ENCODE data around the gene ENPP7. TPM values are rescaled to one million over a fixed set of nuclear protein-coding genes. Genes with fewer than 3 reads are reported as not detected.

Gene ENPP7
- polyA plus RNA-seq, 12 donors = not detected

GRCh38 chr17:79702550-79703236, 28.1 kb upstream of the ENPP7 start:
- no peak for DNase-seq

- no peak for DNase-seq
Observed at GRCh38 chr17:79704691-79705090, 26.1 kb upstream of the ENPP7 start.

DNA sequence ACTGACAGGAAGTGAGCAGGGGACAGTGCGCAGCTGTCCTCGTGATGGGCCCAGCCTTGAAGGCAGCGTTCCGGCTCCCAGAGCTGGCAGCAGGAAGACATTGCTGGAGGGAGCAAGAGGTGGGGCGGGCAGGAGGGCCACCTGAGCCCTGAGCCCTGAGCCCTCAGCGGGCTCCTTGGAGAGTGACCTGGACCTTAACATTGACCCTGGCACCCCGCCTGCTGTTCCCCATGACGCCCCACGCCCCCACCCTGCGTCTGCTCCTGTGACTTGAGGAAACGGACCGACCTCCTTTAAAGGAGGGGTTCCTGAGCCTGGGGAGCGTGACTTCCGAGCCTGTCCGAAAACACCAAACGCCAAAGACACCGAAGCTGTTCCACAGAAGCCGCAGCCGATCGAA, 25.1 kb upstream of the ENPP7 start:
- no peak for DNase-seq

DNA sequence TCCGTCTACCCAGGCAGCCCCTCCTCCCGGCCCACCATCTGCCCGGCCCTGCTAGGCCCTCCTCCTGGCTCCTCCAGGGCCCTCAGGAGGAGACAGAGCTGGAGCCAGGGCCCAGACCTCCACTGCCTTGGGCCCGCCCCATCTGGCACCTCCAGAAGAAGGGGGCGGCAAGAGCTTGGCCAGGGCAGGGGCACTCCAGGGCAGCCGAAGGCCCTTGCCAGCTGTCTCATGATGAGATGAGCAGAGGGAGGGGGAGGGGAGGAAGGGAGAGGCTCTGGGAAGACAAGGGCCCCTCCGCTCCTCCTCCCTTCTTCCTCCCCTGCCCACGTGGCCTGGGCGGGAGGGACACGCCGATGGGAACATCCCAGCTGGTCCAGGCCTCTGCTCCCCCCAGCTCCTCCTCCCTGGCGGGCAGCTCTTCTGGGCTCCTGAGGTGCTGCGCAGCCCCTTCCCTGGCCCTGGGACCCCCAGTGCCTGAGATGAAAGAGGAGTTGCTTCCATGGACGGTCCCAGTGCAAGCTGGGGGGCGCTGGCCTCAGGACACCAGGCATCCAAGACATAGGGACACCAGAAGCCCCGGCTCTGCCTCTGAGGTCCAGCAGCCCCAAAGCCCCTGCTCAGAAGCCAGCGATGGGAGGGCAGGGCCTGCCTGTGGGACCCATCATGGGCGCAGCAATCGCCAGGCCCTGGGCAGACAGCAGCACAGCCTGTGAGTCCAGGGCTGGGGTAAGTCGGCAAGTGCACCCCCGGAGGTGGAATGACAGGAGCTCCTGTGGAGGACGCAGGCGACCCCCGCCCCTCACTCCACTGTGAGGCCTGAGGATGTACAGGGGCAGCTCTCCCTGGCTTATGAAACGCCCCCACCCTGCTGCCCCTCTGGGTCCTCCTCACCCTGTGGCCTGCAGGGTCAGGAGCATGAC, 23.6 kb upstream of the ENPP7 start:
- DNase-seq = peak; percentile 61

GRCh38 chr17:79707931-79708891, 22.5 kb upstream of the ENPP7 start:
- peak; percentile 58 for DNase-seq

- no peak for DNase-seq
Observed at GRCh38 chr17:79711715-79712305, 18.9 kb upstream of the ENPP7 start.

GRCh38 chr17:79713391-79713790, 17.4 kb upstream of the ENPP7 start:
- DNase-seq = no peak

- no peak for DNase-seq
Observed at GRCh38 chr17:79714176-79715097, 16.3 kb upstream of the ENPP7 start.

- DNase-seq = no peak
Observed at GRCh38 chr17:79715098-79715942, 15.4 kb upstream of the ENPP7 start.

- no peak for DNase-seq
Observed at GRCh38 chr17:79715943-79716797, 14.6 kb upstream of the ENPP7 start.

GRCh38 chr17:79720705-79721292, 9.9 kb upstream of the ENPP7 start:
- no peak for DNase-seq

- DNase-seq = no peak
Observed at GRCh38 chr17:79721993-79722671, 8.6 kb upstream of the ENPP7 start.

DNA sequence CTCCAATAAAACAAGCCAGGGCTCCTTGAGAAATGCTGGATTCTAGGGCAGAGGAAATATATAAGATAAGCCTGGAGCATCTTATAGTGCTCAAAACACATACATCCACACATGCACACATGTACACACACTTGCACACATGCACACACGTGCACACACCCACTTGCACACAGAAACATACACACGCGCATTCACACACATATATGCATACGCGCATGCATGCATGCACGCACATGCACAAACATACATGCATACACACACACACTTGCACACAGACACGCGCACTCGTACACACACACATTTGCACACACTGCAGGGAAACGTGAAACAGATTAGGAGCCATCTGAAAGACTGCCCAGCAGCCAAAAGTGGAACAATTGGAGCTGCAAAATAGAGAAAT, 8.0 kb upstream of the ENPP7 start:
- no peak for DNase-seq

GRCh38 chr17:79728169-79728907, 2.4 kb upstream of the ENPP7 start:
- peak; percentile 93 for DNase-seq

DNA sequence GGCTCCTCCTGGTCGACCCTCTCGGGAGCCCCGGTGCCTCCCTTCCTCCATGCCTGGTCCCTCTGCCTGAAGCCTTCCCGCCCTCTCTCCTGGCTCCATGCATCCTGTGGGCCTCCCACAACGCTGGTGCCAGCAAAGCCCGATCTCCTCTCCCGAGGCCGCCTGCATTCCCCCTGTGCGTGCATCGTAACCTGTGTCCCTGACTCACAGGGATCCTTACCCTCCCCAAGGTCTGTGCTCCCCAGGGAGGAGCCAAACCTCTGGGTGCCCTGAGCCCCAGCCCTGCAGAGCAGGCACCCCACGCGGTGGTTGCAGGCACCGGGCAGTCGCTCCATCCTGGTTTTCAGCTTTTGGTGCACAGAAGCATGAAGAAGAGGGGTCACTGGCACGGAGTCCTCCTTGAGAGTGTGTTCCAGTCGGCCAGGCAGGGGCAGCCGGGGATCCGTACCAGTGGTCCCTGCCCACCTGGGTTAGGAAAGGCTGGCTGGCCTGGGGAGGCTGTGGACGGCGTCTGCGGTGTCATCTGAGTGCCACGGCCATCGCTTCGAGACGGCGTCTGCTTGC, 1.8 kb upstream of the ENPP7 start:
- no peak for DNase-seq

DNA sequence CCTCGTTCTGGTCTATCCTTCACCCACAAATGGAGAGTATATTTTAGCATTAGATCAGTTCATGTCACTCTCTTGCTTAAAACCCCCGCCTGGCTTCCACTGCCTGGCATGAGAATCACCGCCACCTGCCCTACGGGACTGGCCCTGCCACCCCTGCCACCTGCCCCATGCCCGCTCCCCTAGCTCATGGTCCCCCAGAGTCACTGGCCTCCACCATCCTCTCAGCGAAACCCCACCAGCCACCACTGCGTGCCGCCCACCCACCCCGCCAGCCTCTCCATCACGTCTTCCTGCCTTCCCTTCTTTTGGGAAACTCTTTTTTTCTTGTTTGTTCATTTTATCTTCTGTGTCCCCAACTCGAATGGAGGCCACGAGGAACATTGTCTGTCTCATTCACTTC, 982 bp upstream of the ENPP7 start:
- DNase-seq = no peak

- DNase-seq = no peak
Observed at GRCh38 chr17:79730437-79730768, 340 bp upstream of the ENPP7 start.

All from muscle of arm (tissue), 12 donors.